HG03575 (cell line): ENCODE results near the gene AHRR.
"Not testable (repeated sequence)": the region's sequence is repeated elsewhere in the genome, so short reads cannot be mapped to it uniquely, and the experiment has no call there.

Experiments used
- ATAC-seq: cut with Tn5 transposase; IDR thresholded peaks from one replicate; pipeline ENCODE4 v1.9.1; 2021; ENCODE audit not compliant: unreplicated experiment, insufficient number of reproducible peaks, low FRiP score; ENCODE audit errors: extremely low read depth

AHRR gene

DNA sequence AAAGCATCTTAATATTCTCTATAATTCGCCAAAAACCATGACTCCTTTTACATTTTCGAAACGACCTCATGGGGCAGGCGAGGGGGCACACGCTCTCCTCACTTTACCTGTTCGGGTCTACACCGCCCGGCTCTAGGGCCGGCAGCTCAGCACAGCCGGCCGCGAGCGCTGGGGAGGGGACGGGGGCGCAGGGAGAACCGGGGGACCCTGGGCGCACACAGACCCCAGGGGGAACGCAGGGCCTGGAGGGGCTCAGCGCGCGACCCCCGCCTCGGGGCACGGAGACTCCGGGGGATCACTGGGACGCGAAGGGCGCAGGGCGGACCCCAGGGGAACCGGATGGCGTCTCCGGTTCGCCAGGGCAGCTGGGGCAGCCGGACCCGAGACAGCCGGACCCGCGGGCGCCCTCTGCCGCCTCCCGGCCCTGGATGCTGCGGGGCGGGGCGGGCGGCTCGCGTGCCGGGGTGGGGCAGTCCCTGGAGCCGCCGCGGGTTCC is at the start of gene AHRR:
AHRR (plus strand) TSS at position 485 of the 496 bp plus-strand sequence. CDS start 22,189 bp downstream, outside the sequence.
- no peak for ATAC-seq

DNA sequence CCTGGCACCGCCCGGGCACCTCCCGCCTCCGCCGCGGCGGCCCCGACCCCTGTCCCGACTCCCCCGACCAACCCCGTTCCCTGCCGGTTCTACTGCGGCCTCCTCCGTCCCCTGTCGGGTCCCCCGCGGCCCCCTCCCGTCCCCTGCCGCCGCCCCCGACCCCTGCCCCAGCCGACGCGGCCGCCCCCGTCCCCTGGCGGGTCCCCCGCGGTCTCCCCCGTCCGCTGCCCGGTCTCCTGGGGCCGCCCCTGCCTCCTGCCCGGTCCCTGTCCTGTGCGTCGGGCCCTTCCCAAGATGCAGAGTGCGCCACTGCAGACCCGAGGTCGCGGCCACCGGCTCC is 49.7 kb upstream of the AHRR start:
- ATAC-seq: not testable (repeated sequence)

GRCh38 chr5:273091-273490 is 48.4 kb upstream of the AHRR start:
- not testable (repeated sequence) for ATAC-seq

- not testable (repeated sequence) for ATAC-seq
Observed at GRCh38 chr5:273491-273890, 48.0 kb upstream of the AHRR start.

DNA sequence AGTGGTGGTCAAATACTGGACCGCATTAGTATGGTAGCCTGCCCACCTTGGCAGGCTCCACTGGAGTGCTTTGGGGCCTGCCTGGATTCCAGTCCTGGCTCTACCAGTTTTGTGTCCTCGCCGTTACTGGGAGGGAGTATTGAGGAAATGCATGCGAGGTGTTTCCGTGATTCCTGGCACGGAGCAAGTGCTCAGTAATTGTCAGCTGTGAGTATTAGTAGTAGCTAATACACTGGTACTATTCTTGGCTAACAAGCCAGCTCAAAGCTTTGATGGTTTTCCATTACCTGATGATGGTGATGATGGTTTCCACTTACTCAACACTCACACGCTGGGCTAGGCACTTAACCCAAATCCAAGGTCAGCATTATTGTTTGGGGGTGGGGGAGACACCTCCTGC is 47.2 kb upstream of the AHRR start:
- ATAC-seq: not testable (repeated sequence)

- ATAC-seq: no peak
Observed at GRCh38 chr5:278646-279045, 42.9 kb upstream of the AHRR start.

DNA sequence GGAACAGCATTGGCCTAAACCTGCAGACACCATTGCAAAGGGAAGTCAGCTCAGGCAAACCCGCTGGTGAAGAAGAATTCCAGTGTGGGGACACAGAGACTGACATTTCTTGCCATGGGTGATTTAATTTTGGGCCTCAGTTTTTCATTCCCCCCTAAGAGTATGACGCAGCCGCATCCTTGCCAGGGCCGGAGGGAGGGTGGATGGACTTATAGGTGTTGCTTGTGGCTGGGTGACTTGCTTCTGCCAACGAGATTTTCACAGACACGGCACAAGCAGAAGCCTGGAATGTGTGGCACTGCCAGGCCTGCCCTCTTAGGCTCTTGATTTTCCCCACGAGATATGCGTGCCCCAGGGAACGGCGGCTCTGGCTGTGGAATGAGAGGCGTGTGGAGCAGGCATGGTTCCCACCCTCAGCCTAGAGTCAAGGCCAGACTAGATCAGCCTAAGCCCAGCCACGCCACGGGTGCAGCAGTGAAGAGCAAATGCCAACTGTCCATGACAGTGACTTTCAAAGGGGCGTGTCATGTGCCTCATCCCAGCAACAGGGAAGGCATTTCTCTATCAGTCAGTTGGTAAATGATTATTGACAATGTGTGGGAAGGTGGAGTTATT is 42.4 kb upstream of the AHRR start:
- not testable (repeated sequence) for ATAC-seq

GRCh38 chr5:285991-286557 is 35.4 kb upstream of the AHRR start:
- no peak for ATAC-seq

- not testable (repeated sequence) for ATAC-seq
Observed at GRCh38 chr5:290200-290599, 31.3 kb upstream of the AHRR start.

DNA sequence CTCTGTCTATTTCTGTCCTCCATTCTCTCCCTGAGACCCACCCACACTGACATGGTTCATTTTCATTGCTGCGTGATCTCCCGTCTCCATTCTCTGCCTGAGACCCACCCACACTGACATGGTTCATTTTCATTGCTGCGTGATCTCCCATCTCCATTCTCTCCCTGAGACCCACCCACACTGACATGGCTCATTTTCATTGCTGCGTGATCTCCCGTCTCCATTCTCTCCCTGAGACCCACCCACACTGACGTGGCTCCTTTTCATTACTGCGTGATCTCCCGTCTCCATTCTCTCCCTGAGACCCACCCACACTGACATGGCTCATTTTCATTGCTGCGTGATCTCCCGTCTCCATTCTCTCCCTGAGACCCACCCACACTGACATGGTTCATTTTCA is 30.2 kb upstream of the AHRR start:
- ATAC-seq: not testable (repeated sequence)

- ATAC-seq: not testable (repeated sequence)
Observed at GRCh38 chr5:294788-295187, 26.7 kb upstream of the AHRR start.

- ATAC-seq: not testable (repeated sequence)
Observed at GRCh38 chr5:296207-296606, 25.3 kb upstream of the AHRR start.

DNA sequence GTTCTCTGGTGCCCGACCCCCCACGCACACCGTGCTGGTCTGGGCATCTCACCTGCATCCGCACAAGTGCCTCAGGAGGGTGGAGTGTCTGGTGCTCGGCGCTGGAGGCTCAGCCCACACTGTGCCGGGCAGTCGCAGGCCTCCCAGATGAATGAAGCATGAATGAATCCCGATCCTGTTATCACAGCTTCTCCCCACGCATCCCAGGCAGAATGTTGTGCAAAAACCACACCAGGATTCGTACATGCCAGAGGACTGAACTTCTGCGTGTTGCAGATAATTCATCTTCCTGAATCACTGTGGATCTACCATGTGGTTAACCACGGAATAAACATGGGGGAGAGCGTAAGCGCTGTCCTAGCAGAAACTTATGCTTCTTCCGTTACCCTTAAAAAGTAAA is 24.6 kb upstream of the AHRR start:
- not testable (repeated sequence) for ATAC-seq

DNA sequence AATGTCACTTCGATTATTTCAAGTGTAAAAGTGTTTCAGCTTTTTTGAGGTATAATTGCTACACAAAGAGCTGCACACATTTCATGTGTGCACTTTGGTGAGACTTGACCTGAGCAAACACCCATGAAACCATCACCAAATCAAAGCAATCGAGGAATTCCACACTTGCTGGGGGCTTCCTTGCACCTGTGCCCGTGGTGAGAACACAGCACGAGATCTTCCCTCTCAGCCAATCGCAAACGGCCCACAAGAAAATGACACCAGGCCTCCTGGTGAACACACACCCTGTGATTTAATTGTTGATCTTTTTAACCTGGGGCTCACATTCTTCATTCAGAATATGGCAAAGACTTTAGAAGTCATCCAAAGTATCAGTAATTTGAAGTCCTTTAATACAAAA is 24.1 kb upstream of the AHRR start:
- ATAC-seq: not testable (repeated sequence)

DNA sequence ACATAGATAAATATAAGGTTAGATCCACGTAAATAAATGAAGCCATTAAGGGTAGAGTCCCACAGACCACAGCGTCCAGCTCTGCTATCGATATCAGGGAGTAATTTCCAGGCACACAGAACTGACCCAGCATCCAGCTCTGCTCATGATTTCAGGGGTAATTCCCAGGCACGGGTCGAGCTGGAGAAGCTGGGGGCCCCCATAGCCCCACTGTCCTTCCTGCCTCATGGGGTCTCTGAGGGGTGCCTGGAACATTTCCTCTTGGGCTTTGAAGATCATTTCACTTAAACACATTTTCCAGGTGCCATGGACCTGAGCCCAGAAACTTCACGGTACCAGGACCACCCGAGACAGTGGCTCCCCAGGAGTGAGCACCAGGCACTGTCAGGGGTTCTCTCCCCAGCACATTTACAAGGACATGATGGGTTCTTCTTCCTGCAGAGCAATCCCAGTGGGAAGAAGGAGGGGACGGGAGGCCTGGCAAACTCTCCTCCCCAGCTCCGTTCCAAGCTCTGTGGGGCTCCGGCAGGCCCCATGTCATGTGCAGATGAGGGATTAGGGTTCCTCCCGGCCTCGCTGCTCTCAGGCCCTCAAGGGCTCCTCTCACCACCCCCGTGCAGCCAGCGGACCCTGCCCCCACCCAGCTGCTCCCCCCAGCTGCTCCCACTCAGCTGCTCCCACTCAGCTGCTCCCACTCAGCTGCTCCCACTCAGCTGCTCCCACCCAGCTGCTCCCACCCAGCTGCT is 23.4 kb upstream of the AHRR start:
- not testable (repeated sequence) for ATAC-seq

- no peak for ATAC-seq
Observed at GRCh38 chr5:298737-299125, 22.8 kb upstream of the AHRR start.

DNA sequence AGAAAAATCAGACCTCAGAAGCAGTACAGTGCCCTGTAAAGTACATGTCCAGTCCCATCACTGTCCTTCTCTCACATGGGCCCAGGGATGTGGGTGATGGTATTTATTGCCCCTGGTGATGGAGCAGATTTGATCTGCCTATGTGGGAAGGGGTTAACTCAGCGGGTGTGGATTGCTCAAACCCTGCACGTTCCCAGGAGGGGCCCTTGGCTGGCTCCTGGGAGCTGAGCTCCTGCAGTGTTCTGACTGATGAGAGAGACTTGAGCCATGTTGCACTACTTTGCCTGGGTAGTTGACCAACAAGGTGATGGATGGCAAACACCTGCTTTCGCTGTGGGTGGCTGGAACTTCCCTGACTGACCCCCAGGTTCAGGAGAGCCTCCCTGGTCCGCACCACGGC is 21.6 kb upstream of the AHRR start:
- not testable (repeated sequence) for ATAC-seq

GRCh38 chr5:300691-301435 is 20.7 kb upstream of the AHRR start:
- ATAC-seq: not testable (repeated sequence)

DNA sequence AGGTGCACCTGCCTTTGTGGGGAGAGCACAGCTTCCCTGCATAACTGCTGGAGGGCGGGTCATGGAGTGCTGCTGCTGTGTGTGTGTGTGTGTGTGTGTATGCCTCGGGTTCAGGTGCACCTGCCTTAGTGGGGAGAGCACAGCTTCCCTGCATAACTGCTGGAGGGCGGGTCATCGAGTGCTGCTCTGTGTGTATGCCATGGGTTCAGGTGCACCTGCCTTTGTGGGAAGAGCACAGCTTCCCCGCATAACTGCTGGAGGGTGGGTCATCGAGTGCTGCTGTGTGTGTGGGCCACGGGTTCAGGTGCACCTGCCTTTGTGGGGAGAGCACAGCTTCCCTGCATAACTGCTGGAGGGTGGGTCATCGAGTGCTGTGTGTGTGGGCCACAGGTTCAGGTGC is 19.1 kb upstream of the AHRR start:
- not testable (repeated sequence) for ATAC-seq
